K562 (cell line): ENCODE measurements around the gene RPL3. TPM values are rescaled to one million over a fixed set of nuclear protein-coding genes. Genes with fewer than 3 reads are reported as not detected.

Experiments used
- AFF1 ChIP-seq, 2 experiments: fragments of 450-650 bp; IDR thresholded peaks; 2 replicates each; pipeline ENCODE4 v1.6.1; 2018; ENCODE audit warnings: mild to moderate bottlenecking in 2 of 2, low read depth in 1 of 2; ENCODE audit not compliant: partially characterized antibody in 2 of 2
- CREB3L1 ChIP-seq: fragments of 450-650 bp; IDR thresholded peaks from 2 replicates; pipeline ENCODE4 v1.6.1; 2014; ENCODE audit warnings: low read depth, mild to moderate bottlenecking, moderate library complexity, borderline replicate concordance
- E2F3 ChIP-seq: fragments of 250-450 bp; sonication (Bioruptor Pico); IDR thresholded peaks from 2 replicates; pipeline ENCODE4 v1.4.0; 2020; ENCODE audit warnings: mild to moderate bottlenecking
- ETS1 ChIP-seq: conservative IDR thresholded peaks from 2 replicates; pipeline ENCODE4 v1.6.1; 2011; ENCODE audit warnings: low read depth, mild to moderate bottlenecking, low read length; ENCODE audit not compliant: control insufficient read depth
- ETS2 ChIP-seq: IDR thresholded peaks from 2 replicates; pipeline ENCODE4 v1.6.1; 2016; ENCODE audit warnings: borderline replicate concordance, missing genetic modification characterization, mild to moderate bottlenecking, moderate library complexity, missing compliant biosample characterization; ENCODE audit not compliant: poor library complexity, severe bottlenecking
- FOXK1 ChIP-seq: sonication (generic); formaldehyde crosslinking; IDR thresholded peaks from 2 replicates; pipeline ENCODE4 v1.8.0; 2022; ENCODE audit warnings: missing genetic modification reagents, mild to moderate bottlenecking, borderline replicate concordance
- GABPA ChIP-seq: fragments of 200-800 bp; sonication (Bioruptor generic); conservative IDR thresholded peaks from 2 replicates; pipeline ENCODE4 v1.6.1; 2016; ENCODE audit warnings: low read depth, missing genetic modification characterization, missing compliant biosample characterization
- POLR2AphosphoS5 ChIP-seq: IDR thresholded peaks from 2 replicates; pipeline ENCODE4 v1.6.1; 2011; ENCODE audit warnings: mild to moderate bottlenecking, low read depth, low read length, moderate library complexity; ENCODE audit not compliant: control insufficient read depth, insufficient read depth
- POLR2G ChIP-seq: fragments of 200-400 bp; formaldehyde crosslinking; IDR thresholded peaks from 2 replicates; pipeline ENCODE4 v1.6.1; 2017; ENCODE audit warnings: low read depth, mild to moderate bottlenecking, antibody characterized with exemption, low read length, moderate library complexity
- PPARD ChIP-seq: fragments of 250-450 bp; sonication (Bioruptor Pico); IDR thresholded peaks from 2 replicates; pipeline ENCODE4 v1.8.0; 2022; ENCODE audit warnings: inconsistent platforms, mild to moderate bottlenecking, moderate library complexity
- SREBF2 ChIP-seq: sonication (generic); formaldehyde crosslinking; IDR thresholded peaks from 2 replicates; pipeline ENCODE4 v1.4.0; 2020; ENCODE audit warnings: mild to moderate bottlenecking, missing genetic modification reagents
- TAL1 ChIP-seq: fragments of 450-650 bp; IDR thresholded peaks from 2 replicates; pipeline ENCODE4 v1.6.1; 2016; ENCODE audit warnings: mild to moderate bottlenecking
- TFAM ChIP-seq: fragments of 250-450 bp; sonication (Bioruptor Pico); conservative IDR thresholded peaks from 2 replicates; pipeline ENCODE4 v1.5.0; 2021; ENCODE audit warnings: mild to moderate bottlenecking, moderate library complexity
- ZNF3 ChIP-seq: fragments of 250-450 bp; sonication (Bioruptor Pico); IDR thresholded peaks from 2 replicates; pipeline ENCODE4 v1.5.0; 2021; ENCODE audit warnings: mild to moderate bottlenecking, moderate library complexity
- polyA plus RNA-seq, 8 experiments: library from polyadenylated mRNA; depleted of rRNA in 4 of 8; stranded (reverse) in 5 of 8; unstranded in 3 of 8; fragments of >200 nt; fragmentation: Nextera tagmentation in 2 of 8; fragmentation: Illumina TruSeq in 1 of 8; extraction: Ambion mirVana in 2 of 8; extraction: Trizol in 1 of 8; gene quantifications; 2 replicates each; pipeline versions ENCODE4 v1.2.1 to v1.2.3, GENCODE V29; 2011 to 2014; ENCODE audit warnings: inconsistent platforms in 1 of 8, missing spikeins in 1 of 8
- total RNA-seq, 7 experiments: library from RNA; depleted of rRNA in 6 of 7; stranded (reverse); fragments of >200 nt in 6 of 7; fragmentation: Illumina TruSeq in 2 of 7; extraction: Trizol in 2 of 7; gene quantifications; 2 replicates each; pipeline versions ENCODE4 v1.2.1 to v1.2.3, GENCODE V29; 2011 to 2021; ENCODE audit warnings: low replicate concordance in 1 of 7
- TF ChIP-seq, protein P1 (sequence below): IDR thresholded peaks from 2 replicates; pipeline ENCODE4 v1.6.1; 2016; ENCODE audit warnings: missing genetic modification characterization, missing compliant biosample characterization
- TF ChIP-seq, protein P2 (sequence below): fragments of 250-450 bp; sonication (Bioruptor Pico); IDR thresholded peaks from 2 replicates; pipeline ENCODE4 v1.4.0; 2020; ENCODE audit warnings: borderline replicate concordance

The RPL3 gene
- total and polyA plus RNA-seq, 9 of the 15 experiments (the other 6 are each of a cell fraction or from before 2014, with no cell fraction given): 1,624 to 4,066 (median 2,565) TPM

DNA sequence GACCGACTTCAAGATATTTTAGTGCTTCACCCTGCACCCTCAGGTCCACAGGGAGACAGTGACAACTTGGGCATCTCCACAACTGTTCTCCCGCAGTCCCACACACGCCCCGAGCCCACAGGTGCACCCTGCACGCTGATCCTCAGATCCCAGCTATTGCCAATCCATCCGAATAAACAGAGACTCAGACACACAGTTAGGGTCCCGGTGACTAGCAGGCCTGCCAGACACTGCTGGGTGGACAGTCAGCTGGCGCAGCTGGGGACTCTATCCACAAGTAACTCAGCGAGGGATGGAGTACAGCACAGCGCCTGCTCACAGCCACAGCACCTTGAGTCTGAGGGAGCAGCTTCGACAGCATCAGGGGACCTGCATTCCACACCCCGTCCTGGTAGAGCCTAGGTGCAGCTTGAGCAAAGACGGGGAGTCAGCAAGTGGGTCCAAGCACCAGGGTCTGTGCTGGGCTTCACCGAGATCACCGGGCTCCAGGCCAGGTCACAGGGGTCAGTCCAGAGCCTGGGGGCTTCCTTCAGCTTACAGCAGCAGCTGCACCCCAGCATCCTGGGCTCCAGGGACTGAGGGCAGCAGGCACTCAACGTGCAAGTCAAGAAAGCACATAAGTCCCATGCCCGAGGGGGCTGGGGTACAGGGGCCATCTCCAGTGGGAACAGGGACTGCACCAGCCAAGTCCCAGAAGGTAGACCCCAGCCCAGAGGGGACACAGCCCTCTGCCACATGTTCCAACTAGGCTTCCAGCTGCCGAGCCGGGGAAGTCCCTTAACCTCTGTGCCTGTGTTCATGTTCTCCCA lies 7.6 kb downstream of the RPL3 start (continued):
- TF ChIP-seq ETS2 (tag) (no peak), PPARD (CRISPR knock-in tag) (no peak), E2F3 (no peak), POLR2G (peak; percentile 74), ZNF3 (CRISPR knock-in tag) (no peak), GABPA (tag) (no peak), AFF1 (IDR thresholded peaks at IDR 0.05; ENCODE audit: low read depth in 1 of 2, partially characterized antibody in 2 of 2) (no peak), FOXK1 (CRISPR knock-in tag) (no peak), SREBF2 (no peak), TFAM (CRISPR knock-in tag) (no peak), TAL1 (no peak), CREB3L1 (no peak), ETS1 (peak; percentile 75; the same call in 1 of the 2 replicates), POLR2AphosphoS5 (peak; percentile 44; the same call in 1 of the 2 replicates)
- TF ChIP-seq, protein P1, sequence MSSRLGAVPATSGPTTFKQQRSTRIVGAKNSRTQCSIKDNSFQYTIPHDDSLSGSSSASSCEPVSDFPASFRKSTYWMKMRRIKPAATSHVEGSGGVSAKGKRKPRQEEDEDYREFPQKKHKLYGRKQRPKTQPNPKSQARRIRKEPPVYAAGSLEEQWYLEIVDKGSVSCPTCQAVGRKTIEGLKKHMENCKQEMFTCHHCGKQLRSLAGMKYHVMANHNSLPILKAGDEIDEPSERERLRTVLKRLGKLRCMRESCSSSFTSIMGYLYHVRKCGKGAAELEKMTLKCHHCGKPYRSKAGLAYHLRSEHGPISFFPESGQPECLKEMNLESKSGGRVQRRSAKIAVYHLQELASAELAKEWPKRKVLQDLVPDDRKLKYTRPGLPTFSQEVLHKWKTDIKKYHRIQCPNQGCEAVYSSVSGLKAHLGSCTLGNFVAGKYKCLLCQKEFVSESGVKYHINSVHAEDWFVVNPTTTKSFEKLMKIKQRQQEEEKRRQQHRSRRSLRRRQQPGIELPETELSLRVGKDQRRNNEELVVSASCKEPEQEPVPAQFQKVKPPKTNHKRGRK (tag): no peak
- TF ChIP-seq, protein P2, sequence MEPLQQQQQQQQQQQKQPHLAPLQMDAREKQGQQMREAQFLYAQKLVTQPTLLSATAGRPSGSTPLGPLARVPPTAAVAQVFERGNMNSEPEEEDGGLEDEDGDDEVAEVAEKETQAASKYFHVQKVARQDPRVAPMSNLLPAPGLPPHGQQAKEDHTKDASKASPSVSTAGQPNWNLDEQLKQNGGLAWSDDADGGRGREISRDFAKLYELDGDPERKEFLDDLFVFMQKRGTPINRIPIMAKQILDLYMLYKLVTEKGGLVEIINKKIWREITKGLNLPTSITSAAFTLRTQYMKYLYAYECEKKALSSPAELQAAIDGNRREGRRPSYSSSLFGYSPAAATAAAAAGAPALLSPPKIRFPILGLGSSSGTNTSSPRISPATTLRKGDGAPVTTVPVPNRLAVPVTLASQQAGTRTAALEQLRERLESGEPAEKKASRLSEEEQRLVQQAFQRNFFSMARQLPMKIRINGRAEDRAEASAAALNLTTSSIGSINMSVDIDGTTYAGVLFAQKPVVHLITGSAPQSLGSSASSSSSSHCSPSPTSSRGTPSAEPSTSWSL (CRISPR knock-in tag): no peak
